Nephron progenitor cell (in vitro differentiated cells): ENCODE data around the gene SPRED2.
A peak's percentile ranks its signal among the peaks of the same experiment; 100 is the strongest.

Experiments used
- DNase-seq: peaks from one replicate; pipeline ENCODE4 v3.0.0; 2021
- H3K27ac Mint-ChIP-seq: 2 replicates; pipeline ENCODE4 v1.8.0; 2021; ENCODE audit warnings: mild to moderate bottlenecking, moderate library complexity, mixed read lengths
- H3K27me3 Mint-ChIP-seq: 2 replicates; pipeline ENCODE4 v1.8.0; 2021; ENCODE audit warnings: mild to moderate bottlenecking, low read depth, mixed read lengths; ENCODE audit not compliant: poor library complexity
- H3K36me3 Mint-ChIP-seq: 2 replicates; pipeline ENCODE4 v1.8.0; 2021; ENCODE audit warnings: low read depth, mixed read lengths
- H3K4me1 Mint-ChIP-seq: 2 replicates; pipeline ENCODE4 v1.8.0; 2021; ENCODE audit warnings: mixed read lengths
- H3K4me3 Mint-ChIP-seq: 2 replicates; pipeline ENCODE4 v1.8.0; 2021; ENCODE audit warnings: mild to moderate bottlenecking, moderate library complexity, mixed read lengths
- H3K9me3 Mint-ChIP-seq: 2 replicates; pipeline ENCODE4 v1.8.0; 2021; ENCODE audit warnings: mild to moderate bottlenecking, moderate library complexity, mixed read lengths
- TF ChIP-seq, protein P1 (sequence below): fragments of 200-600 bp; sonication (generic); IDR thresholded peaks from 2 replicates; pipeline ENCODE4 v1.5.0; 2021; ENCODE audit warnings: antibody characterized with exemption

SPRED2 gene

GRCh38 chr2:65351948-65352595, 80.3 kb downstream of the SPRED2 start:
- Mint-ChIP-seq H3K27me3 (no peaks in the 10 kb centered on the region), H3K4me1 (peaks cover 67% of the 10 kb centered on the region), H3K27ac (peak overlapping the region; percentile 90), H3K36me3 (peaks cover 17% of the 10 kb centered on the region), H3K9me3 (peaks cover 4% of the 10 kb centered on the region), H3K4me3 (no peak overlapping the region)
- TF ChIP-seq, protein P1, sequence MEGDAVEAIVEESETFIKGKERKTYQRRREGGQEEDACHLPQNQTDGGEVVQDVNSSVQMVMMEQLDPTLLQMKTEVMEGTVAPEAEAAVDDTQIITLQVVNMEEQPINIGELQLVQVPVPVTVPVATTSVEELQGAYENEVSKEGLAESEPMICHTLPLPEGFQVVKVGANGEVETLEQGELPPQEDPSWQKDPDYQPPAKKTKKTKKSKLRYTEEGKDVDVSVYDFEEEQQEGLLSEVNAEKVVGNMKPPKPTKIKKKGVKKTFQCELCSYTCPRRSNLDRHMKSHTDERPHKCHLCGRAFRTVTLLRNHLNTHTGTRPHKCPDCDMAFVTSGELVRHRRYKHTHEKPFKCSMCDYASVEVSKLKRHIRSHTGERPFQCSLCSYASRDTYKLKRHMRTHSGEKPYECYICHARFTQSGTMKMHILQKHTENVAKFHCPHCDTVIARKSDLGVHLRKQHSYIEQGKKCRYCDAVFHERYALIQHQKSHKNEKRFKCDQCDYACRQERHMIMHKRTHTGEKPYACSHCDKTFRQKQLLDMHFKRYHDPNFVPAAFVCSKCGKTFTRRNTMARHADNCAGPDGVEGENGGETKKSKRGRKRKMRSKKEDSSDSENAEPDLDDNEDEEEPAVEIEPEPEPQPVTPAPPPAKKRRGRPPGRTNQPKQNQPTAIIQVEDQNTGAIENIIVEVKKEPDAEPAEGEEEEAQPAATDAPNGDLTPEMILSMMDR = no peak
- no peak for DNase-seq

DNA sequence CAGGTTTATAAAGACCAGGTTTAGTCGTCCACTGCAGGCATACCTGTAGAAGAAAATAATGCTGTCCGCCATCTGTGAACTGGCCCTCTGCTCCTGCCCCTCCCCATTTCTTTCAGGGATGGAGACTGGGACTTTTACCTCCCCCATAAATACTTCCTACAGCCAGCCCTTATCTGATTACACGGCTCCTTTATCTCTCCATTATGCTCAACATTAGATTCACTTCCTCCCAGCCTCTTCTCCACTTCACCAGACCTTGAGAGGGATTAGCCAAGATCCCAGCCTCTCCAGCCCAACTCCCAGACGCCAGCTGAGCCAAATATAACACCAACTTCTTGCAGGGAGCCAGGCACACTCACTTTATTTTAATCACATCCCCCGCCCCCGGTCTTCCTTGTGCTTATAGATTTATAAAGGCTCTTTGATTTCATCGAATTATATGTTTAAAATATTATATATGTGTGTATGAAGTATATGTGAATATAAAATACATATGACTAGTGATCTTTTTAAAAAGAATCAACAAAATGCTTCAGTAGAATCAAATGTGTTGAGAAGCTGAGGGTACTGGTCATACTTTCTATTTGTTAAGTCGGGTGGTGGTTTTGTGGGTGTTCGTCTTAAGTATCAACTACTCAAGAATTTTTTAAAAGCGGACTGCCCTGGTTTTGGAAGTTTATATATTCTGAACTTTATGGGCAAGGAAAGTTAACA, 81.0 kb downstream of the SPRED2 start:
- peak overlapping the region; percentile 23 for H3K4me3 Mint-ChIP-seq
- no peak for DNase-seq
- peaks cover 24% of the 10 kb centered on the region for H3K36me3 Mint-ChIP-seq
- peaks cover 7% of the 10 kb centered on the region for H3K9me3 Mint-ChIP-seq
- TF ChIP-seq, protein P1 = no peak
- no peaks in the 10 kb centered on the region for H3K27me3 Mint-ChIP-seq
- peaks cover 69% of the 10 kb centered on the region for H3K4me1 Mint-ChIP-seq
- peak overlapping the region; percentile 90 for H3K27ac Mint-ChIP-seq

DNA sequence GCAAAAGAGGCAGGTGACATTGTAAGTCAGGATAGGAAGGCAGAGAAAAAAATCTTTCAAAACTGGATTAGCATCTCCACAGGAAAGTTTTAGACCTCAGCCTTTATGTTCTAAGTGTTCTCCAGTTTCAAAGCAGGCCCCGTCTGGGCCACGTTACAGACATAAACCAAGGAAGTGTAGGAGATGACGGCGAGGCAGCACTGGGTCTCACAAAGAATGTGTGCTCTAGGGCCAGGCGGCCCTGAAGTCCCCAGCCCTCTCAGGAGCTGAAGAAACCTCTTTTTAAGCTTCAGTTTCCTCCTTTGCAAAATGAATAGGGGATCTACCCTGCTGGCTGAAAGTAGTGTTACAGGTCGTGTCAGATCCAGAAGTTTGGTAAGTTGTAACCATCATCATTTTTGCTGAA, 81.7 kb downstream of the SPRED2 start:
- Mint-ChIP-seq H3K4me1 (peaks cover 72% of the 10 kb centered on the region), H3K4me3 (peak overlapping the region; percentile 14), H3K27me3 (no peaks in the 10 kb centered on the region), H3K36me3 (peaks cover 26% of the 10 kb centered on the region), H3K27ac (peak overlapping the region; percentile 97), H3K9me3 (peaks cover 11% of the 10 kb centered on the region)
- TF ChIP-seq, protein P1 = peak; percentile 31
- peak; percentile 16 for DNase-seq

DNA sequence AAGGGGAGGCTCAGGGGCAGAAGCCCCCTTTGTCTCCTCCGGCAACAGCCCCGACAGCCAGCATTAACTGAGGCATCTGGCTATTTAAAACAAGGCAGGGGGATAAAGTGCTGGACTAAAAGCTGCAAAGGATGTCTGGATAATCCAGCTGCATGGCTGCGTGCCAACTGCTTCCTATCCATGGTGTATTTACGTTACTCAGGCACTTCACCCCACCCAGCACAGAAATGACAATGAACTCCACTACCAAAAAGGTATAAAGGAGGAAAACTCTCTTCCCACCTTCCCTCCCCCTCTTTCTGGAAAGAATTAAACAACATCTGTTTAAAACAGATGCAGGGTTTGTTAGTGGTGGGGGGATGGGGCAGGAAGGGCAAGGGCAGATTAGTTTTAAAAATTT, 82.5 kb downstream of the SPRED2 start:
- Mint-ChIP-seq H3K27ac (peak overlapping the region; percentile 89), H3K4me1 (peaks cover 69% of the 10 kb centered on the region), H3K9me3 (peaks cover 11% of the 10 kb centered on the region), H3K4me3 (peak overlapping the region; percentile 37), H3K36me3 (peaks cover 29% of the 10 kb centered on the region), H3K27me3 (no peaks in the 10 kb centered on the region)
- DNase-seq = no peak
- TF ChIP-seq, protein P1 = no peak

DNA sequence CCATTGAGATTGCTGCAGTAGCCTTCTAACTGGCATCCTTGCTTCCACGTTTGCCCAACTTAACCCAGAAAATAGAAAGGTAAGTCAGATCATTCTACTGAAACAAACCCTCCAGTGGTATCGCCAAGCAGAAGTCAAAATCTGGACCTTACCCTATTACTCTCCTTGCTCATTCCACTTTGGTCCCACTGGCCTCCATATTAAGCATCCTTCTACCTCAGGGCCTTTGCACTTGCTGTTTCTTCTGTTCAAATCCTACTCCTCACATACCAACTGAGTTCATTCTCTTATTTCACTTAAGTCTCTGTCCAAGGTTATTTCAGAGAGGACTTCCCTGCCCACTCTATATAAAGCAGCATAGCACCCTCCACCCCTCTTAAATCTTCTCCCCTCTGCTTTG, 84.5 kb downstream of the SPRED2 start:
- Mint-ChIP-seq H3K36me3 (peaks cover 45% of the 10 kb centered on the region), H3K27me3 (no peaks in the 10 kb centered on the region), H3K9me3 (peaks cover 11% of the 10 kb centered on the region), H3K4me3 (no peak overlapping the region), H3K4me1 (peaks cover 58% of the 10 kb centered on the region), H3K27ac (no peak overlapping the region)
- no peak for DNase-seq
- TF ChIP-seq, protein P1 = no peak
